ENCODE measurements around the gene KRT82.

GRCh38 chr12:52454411-52455201 is 48.5 kb upstream of the KRT82 start:
- TF ChIP-seq CTCF (IDR thresholded peaks at IDR 0.05) (no peak), POLR2A (IDR thresholded peaks at IDR 0.05) (no peak)

Measured in thyroid gland (tissue), 4 donors.